Loucy (cell line): ENCODE data around the gene TMEM95.

Source experiments
- H2AFZ ChIP-seq: fragments of 200-600 bp; sonication (generic); 2 replicates; pipeline ENCODE4 v1.6.0; 2016; ENCODE audit warnings: antibody characterized with exemption, mild to moderate bottlenecking, low read length, moderate library complexity
- H3F3A ChIP-seq: fragments of 200-600 bp; 2 replicates; pipeline ENCODE4 v1.6.0; 2016; ENCODE audit warnings: antibody characterized with exemption, low read depth, mild to moderate bottlenecking
- H3K27me3 ChIP-seq: fragments of 200-600 bp; sonication (generic); 2 replicates; pipeline ENCODE4 v1.6.1; 2014; ENCODE audit warnings: low read length, mild to moderate bottlenecking; ENCODE audit not compliant: insufficient read depth, poor library complexity, severe bottlenecking
- H3K36me3 ChIP-seq: fragments of 200-600 bp; sonication (generic); 2 replicates; pipeline ENCODE4 v1.6.1; 2016; ENCODE audit warnings: low read length; ENCODE audit not compliant: insufficient read depth
- H3K4me1 ChIP-seq: fragments of 200-600 bp; sonication (generic); 2 replicates; pipeline ENCODE4 v1.5.1; 2014; ENCODE audit warnings: low read length, mild to moderate bottlenecking; ENCODE audit not compliant: insufficient read depth, poor library complexity, severe bottlenecking
- H3K4me2 ChIP-seq: fragments of 200-600 bp; sonication (generic); 2 replicates; pipeline ENCODE4 v1.6.0; 2014; ENCODE audit warnings: antibody characterized with exemption, low read length, low read depth, mild to moderate bottlenecking; ENCODE audit not compliant: poor library complexity, severe bottlenecking
- H3K4me3 ChIP-seq: fragments of 200-600 bp; sonication (generic); 2 replicates; pipeline ENCODE4 v1.5.1; 2014; ENCODE audit warnings: low read length, mild to moderate bottlenecking, mixed read lengths; ENCODE audit not compliant: poor library complexity, severe bottlenecking
- H3K79me2 ChIP-seq: fragments of 200-600 bp; sonication (generic); 2 replicates; pipeline ENCODE4 v1.6.1; 2014; ENCODE audit warnings: low read length; ENCODE audit not compliant: insufficient read depth
- H3K9ac ChIP-seq: fragments of 200-600 bp; sonication (generic); 2 replicates; pipeline ENCODE4 v1.6.0; 2014; ENCODE audit warnings: mild to moderate bottlenecking, low read depth, low read length, moderate library complexity; ENCODE audit not compliant: poor library complexity, severe bottlenecking
- H3K9me2 ChIP-seq: fragments of 200-600 bp; sonication (generic); replicated peaks from 2 replicates; pipeline ENCODE4 v1.6.1; 2016; ENCODE audit warnings: low read depth, low read length, mixed read lengths
- H3K9me3 ChIP-seq: fragments of 200-600 bp; sonication (generic); 2 replicates; pipeline ENCODE4 v1.6.1; 2014; ENCODE audit warnings: mild to moderate bottlenecking, antibody characterized with exemption, low read length, low read depth; ENCODE audit not compliant: insufficient read depth
- H4K20me1 ChIP-seq: fragments of 200-600 bp; sonication (generic); 2 replicates; pipeline ENCODE4 v1.6.0; 2014; ENCODE audit warnings: antibody characterized with exemption, low read length, mild to moderate bottlenecking; ENCODE audit not compliant: insufficient read depth, poor library complexity, severe bottlenecking
- EZH2phosphoT487 ChIP-seq: fragments of 200-600 bp; IDR thresholded peaks from 2 replicates; pipeline ENCODE4 v1.6.1; 2018; ENCODE audit warnings: antibody characterized with exemption, mild to moderate bottlenecking, moderate library complexity, borderline replicate concordance
- TF ChIP-seq, protein P1 (sequence below): fragments of 200-600 bp; sonication (generic); conservative IDR thresholded peaks from 2 replicates; pipeline ENCODE4 v1.5.1; 2014; ENCODE audit warnings: mild to moderate bottlenecking, antibody characterized with exemption, low read length

Gene TMEM95

DNA sequence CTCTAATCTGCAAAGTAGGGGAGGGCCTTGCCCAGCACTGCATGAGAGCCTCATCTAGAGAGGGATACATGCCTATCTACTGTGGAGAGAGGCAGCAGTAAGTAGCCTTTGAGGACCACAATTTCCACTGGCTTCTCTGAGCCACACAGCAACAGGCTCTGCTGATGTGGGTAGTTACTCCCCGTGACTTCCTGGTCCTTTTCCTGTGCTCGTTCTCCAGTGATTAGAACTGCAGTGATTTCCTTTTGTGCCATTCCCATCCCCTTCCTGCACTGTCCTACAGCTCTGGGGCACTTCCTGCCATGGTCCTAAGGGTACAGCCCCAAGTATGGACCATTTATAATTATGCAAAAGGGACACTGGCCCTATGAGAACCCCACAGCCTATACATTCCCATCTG lies 36.4 kb downstream of the TMEM95 start:
- Histone ChIP-seq H3K9me2 (no peaks in the 10 kb centered on the region), H3F3A (no peaks in the 10 kb centered on the region), H3K4me2 (no peak overlapping the region), H3K79me2 (no peaks in the 10 kb centered on the region), H3K9ac (no peak overlapping the region), H3K4me1 (peaks cover 14% of the 10 kb centered on the region), H4K20me1 (no peaks in the 10 kb centered on the region), H3K36me3 (no peaks in the 10 kb centered on the region), H2AFZ (no peak overlapping the region), H3K9me3 (no peaks in the 10 kb centered on the region), H3K27me3 (no peaks in the 10 kb centered on the region), H3K4me3 (no peak overlapping the region)
- no peak for TF ChIP-seq EZH2phosphoT487
- TF ChIP-seq, protein P1, sequence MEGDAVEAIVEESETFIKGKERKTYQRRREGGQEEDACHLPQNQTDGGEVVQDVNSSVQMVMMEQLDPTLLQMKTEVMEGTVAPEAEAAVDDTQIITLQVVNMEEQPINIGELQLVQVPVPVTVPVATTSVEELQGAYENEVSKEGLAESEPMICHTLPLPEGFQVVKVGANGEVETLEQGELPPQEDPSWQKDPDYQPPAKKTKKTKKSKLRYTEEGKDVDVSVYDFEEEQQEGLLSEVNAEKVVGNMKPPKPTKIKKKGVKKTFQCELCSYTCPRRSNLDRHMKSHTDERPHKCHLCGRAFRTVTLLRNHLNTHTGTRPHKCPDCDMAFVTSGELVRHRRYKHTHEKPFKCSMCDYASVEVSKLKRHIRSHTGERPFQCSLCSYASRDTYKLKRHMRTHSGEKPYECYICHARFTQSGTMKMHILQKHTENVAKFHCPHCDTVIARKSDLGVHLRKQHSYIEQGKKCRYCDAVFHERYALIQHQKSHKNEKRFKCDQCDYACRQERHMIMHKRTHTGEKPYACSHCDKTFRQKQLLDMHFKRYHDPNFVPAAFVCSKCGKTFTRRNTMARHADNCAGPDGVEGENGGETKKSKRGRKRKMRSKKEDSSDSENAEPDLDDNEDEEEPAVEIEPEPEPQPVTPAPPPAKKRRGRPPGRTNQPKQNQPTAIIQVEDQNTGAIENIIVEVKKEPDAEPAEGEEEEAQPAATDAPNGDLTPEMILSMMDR: no peak

DNA sequence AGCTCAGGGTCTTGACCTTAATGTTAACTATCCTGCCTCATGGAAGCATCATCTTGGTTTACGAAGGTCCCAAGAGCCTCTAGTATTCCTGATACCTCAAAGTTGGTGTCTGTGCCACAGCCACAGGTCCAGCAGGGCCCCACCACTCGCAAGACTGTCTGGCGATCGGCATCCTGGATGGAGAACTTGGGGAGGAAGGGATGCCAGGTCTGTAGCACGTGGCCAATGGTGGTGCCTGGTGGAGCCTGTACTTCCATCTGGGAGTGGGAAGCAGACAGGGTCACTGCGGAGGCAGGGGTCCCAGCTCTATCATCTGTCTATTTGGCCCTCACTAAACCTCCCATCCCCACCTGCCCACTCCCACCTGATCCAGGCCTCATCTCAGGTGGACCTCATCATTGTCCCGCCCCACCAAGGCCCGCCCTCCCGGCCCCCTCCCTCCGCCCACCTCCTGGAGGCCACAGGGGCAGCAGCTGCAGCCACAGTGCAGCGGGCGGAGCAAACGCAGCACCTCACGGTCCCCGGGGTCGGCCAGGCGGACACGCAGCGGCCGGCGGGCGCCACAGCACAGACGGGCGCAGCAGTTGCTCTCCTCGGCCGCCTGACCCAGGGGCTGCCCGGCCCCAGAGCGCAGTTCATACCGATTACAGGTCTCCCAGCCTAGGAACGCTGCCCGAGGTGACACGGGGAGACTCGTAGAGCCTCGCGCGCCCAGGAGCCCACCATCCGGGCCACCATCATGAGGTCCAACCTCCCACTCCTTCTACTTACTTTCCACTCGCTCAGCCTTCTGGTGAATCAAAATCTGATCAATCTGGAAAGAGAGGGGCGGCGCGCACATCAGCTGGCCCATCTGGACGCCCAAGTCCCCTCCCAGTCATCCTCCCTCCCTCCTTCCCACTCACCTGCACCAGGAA lies 38.0 kb downstream of the TMEM95 start:
- H3K9me2 ChIP-seq: no peaks in the 10 kb centered on the region
- H3K27me3 ChIP-seq: no peaks in the 10 kb centered on the region
- no peaks in the 10 kb centered on the region for H3K9me3 ChIP-seq
- no peaks in the 10 kb centered on the region for H4K20me1 ChIP-seq
- H2AFZ ChIP-seq: no peak overlapping the region
- TF ChIP-seq, protein P1: no peak
- TF ChIP-seq EZH2phosphoT487: no peak
- no peaks in the 10 kb centered on the region for H3K36me3 ChIP-seq
- no peaks in the 10 kb centered on the region for H3F3A ChIP-seq
- H3K4me1 ChIP-seq: peaks cover 14% of the 10 kb centered on the region
- H3K4me2 ChIP-seq: peak overlapping the region; percentile 90
- H3K4me3 ChIP-seq: peak overlapping the region; percentile 74
- H3K79me2 ChIP-seq: no peaks in the 10 kb centered on the region
- H3K9ac ChIP-seq: no peak overlapping the region

DNA sequence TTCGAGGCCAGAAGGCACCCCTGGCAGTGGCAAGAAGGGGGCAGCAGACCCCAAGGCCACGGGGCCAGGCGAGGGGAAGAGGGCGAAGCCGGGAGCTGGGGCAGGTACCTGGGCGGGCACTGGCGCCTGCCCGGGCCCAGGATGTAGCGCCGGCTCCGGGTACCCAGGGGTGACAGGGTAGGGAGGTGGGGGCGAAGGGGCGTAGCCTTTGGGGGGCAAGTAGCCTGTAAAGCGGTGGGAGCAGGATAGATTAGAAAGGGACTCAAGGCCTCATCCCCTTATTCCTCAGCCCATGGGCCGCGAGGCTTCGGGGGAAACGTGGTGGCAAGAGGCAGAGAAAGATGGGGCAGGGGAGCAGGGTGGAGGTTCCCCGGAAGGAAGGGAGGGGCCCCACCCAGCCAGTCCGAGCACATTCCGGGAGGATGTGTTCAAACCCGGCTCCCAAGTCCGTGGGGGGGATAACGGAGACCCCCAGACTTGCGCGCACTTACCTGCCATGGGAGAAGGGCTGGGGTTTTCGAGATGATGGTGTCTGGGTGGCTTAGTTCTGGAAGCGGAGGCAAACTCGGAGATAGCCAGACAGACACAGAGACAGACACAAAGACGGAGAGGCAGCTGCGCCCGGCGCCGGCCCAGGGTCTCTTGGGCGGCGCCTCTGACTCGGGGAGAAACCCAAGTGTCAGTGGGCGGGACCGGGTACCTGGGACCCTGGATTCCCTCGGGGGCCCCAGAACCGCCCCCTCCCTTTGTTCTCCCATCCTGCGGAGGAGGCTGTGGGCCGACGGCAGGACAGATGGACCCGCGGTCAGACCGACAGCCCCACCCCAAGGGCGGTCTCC lies 38.9 kb downstream of the TMEM95 start:
- no peaks in the 10 kb centered on the region for H3K27me3 ChIP-seq
- H3K9ac ChIP-seq: peak overlapping the region; percentile 71
- H3K4me3 ChIP-seq: peak overlapping the region; percentile 74
- H3K79me2 ChIP-seq: no peaks in the 10 kb centered on the region
- no peaks in the 10 kb centered on the region for H3K36me3 ChIP-seq
- peak overlapping the region; percentile 90 for H3K4me2 ChIP-seq
- H2AFZ ChIP-seq: peak overlapping the region; percentile 74
- peaks cover 14% of the 10 kb centered on the region for H3K4me1 ChIP-seq
- no peaks in the 10 kb centered on the region for H3K9me2 ChIP-seq
- no peaks in the 10 kb centered on the region for H4K20me1 ChIP-seq
- no peaks in the 10 kb centered on the region for H3K9me3 ChIP-seq
- TF ChIP-seq EZH2phosphoT487: no peak
- TF ChIP-seq, protein P1: peak; percentile 33
- no peaks in the 10 kb centered on the region for H3F3A ChIP-seq
